Upper lobe of left lung (tissue), 6 donors: ENCODE data around the gene HOXB2. TPM values are rescaled to one million over a fixed set of nuclear protein-coding genes. Genes with fewer than 3 reads are reported as not detected.

Experiments
- ATAC-seq, 2 donors: fragments of 200-7000 bp; cut with Tn5 transposase; one replicate each; pipeline ENCODE4 v1.9.1; 2022; ENCODE audit warnings: mild to moderate bottlenecking in 2 of 2, moderate library complexity in 2 of 2; ENCODE audit not compliant: low FRiP score in 2 of 2
- DNase-seq, 2 donors: peaks; one replicate each; pipeline ENCODE4 v3.0.0-alpha.2; 2019 to 2020
- H3K27ac ChIP-seq, 4 donors: fragments of 200-600 bp; sonication (generic); one replicate each; pipeline ENCODE4 v1.5.1; 2016 to 2019
- H3K27me3 ChIP-seq, 4 donors: fragments of 200-600 bp; sonication (generic); one replicate each; pipeline ENCODE4 v1.5.1; 2017 to 2019
- H3K36me3 ChIP-seq, 4 donors: fragments of 200-600 bp; sonication (generic); one replicate each; pipeline ENCODE4 v1.5.1; 2016 to 2019
- H3K4me1 ChIP-seq, 4 donors: fragments of 200-600 bp; sonication (generic); one replicate each; pipeline ENCODE4 v1.5.1; 2018 to 2019
- H3K4me3 ChIP-seq, 4 donors: fragments of 200-600 bp; sonication (generic); one replicate each; pipeline ENCODE4 v1.5.1; 2017 to 2019; ENCODE audit warnings: mild to moderate bottlenecking in 2 of 4, moderate library complexity in 1 of 4
- H3K9me3 ChIP-seq, 4 donors: fragments of 200-600 bp; sonication (generic); one replicate each; pipeline ENCODE4 v1.5.1; 2018 to 2019
- EP300 ChIP-seq, 4 donors: sonication (generic); formaldehyde crosslinking; IDR thresholded peaks; one replicate each; pipeline ENCODE4 v1.5.1; 2017; ENCODE audit warnings: antibody characterized with exemption in 4 of 4, control low read depth in 2 of 4
- POLR2A ChIP-seq, 4 donors: fragments of 450-650 bp; IDR thresholded peaks; one replicate each; pipeline ENCODE4 v1.5.1; 2016 to 2017; ENCODE audit warnings: antibody characterized with exemption in 4 of 4, mild to moderate bottlenecking in 2 of 4
- POLR2AphosphoS5 ChIP-seq, 2 donors: sonication (generic); formaldehyde crosslinking; IDR thresholded peaks; one replicate each; pipeline ENCODE4 v1.5.1; 2017; ENCODE audit warnings: antibody characterized with exemption in 2 of 2
- WGBS, 2 donors: methylation state at CpG; one replicate each; pipeline ENCODE4 v1.1.5; 2017 to 2018; 5-methylcytosine and 5-hydroxymethylcytosine counted together
- total RNA-seq, 6 donors: library from RNA; depleted of rRNA in 4 of 6; stranded (reverse); fragments of >200 nt in 4 of 6; gene quantifications; one replicate each; pipeline versions ENCODE4 v1.1.0 to v1.2.1, GENCODE V29; 2016 to 2021
- TF ChIP-seq, protein P1 (sequence below), 6 experiments: fragments of 450-650 bp in 4 of 6; fragments of 200-600 bp in 2 of 6; sonication (generic) in 2 of 6; IDR thresholded peaks; one replicate each; pipeline ENCODE4 v1.5.1; 2016 to 2019; ENCODE audit warnings: antibody characterized with exemption in 6 of 6
- donor health status: DM: no; HTN: no; CAD: no; lungs with moderate emphysema.
- donor health status: DM: no; HTN: yes; CAD: no; lungs with severe emphysema.

Gene HOXB2
- total RNA-seq, 6 donors from 2014 or later, result 1.4 to 16.1 (median 7.4) TPM

DNA sequence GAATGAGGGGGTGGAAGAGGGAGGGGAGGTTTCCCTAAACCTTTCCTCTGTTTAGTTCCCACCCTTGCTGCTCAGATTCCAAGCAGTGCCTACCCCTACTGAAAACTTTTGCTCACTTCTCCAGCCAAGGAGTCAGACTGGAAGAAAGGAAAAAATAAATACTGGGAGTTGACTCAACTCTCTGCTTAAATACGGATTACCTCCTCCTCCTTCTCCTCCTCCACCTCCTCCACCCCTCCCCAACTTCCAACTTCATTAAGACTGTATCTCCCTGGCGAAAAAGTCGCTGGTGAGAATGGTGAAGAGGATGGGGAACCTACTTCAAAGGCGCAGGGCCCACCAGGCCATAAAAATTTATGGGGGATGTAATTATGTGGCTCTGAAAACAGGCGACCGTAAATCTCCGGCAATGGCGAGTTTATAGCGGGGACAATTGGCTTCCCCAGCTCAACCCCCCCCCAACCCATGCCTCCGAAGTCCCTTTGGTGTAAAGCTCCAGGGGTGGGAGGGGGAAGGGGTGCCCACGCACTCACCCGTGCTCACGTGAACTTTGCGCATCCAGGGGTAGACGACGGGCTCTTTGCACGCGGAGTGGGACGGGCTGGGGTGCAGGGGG is 32.5 kb upstream of the HOXB2 start:
- no peak for DNase-seq

GRCh38 chr17:48576479-48577309 is 31.8 kb upstream of the HOXB2 start:
- Histone ChIP-seq H3K36me3 (no peaks in the 10 kb centered on the region), H3K4me1 (peaks cover 10 to 22% (median 11%) of the 10 kb centered on the region in 4 donors), H3K27ac (peak overlapping the region; percentile 80 to 94 (median 86)), H3K4me3 (peak overlapping the region; percentile 3 to 57 (median 52)), H3K27me3 (peaks cover 0 to 64% (median 31%) of the 10 kb centered on the region in 4 donors), H3K9me3 (no peaks in the 10 kb centered on the region)
- ATAC-seq, result no peak
- DNase-seq, result peak in 1 of 2 donors; percentile 81
- 17 to 20% methylated on average over 32 to 33 of the region's 43 CpGs for WGBS, 2 donors
- TF ChIP-seq EP300 (IDR thresholded peaks at IDR 0.05), result no peak
- TF ChIP-seq POLR2AphosphoS5 (IDR thresholded peaks at IDR 0.05), result no peak
- TF ChIP-seq, protein P1, sequence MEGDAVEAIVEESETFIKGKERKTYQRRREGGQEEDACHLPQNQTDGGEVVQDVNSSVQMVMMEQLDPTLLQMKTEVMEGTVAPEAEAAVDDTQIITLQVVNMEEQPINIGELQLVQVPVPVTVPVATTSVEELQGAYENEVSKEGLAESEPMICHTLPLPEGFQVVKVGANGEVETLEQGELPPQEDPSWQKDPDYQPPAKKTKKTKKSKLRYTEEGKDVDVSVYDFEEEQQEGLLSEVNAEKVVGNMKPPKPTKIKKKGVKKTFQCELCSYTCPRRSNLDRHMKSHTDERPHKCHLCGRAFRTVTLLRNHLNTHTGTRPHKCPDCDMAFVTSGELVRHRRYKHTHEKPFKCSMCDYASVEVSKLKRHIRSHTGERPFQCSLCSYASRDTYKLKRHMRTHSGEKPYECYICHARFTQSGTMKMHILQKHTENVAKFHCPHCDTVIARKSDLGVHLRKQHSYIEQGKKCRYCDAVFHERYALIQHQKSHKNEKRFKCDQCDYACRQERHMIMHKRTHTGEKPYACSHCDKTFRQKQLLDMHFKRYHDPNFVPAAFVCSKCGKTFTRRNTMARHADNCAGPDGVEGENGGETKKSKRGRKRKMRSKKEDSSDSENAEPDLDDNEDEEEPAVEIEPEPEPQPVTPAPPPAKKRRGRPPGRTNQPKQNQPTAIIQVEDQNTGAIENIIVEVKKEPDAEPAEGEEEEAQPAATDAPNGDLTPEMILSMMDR (IDR thresholded peaks at IDR 0.05), result no peak
- TF ChIP-seq POLR2A (IDR thresholded peaks at IDR 0.05), result no peak

More for the DNA sequence above, 32.5 kb upstream of the HOXB2 start:
- Histone ChIP-seq H3K4me3 (peak overlapping the region; percentile 3 to 57 (median 52)), H3K9me3 (no peaks in the 10 kb centered on the region), H3K36me3 (no peaks in the 10 kb centered on the region), H3K4me1 (peaks cover 17 to 29% (median 18%) of the 10 kb centered on the region in 4 donors), H3K27ac (peak overlapping the region; percentile 80 to 94 (median 86)), H3K27me3 (peaks cover 0 to 71% (median 36%) of the 10 kb centered on the region in 4 donors)
- TF ChIP-seq, protein P1 (IDR thresholded peaks at IDR 0.05), result no peak
- no peak for TF ChIP-seq EP300 (IDR thresholded peaks at IDR 0.05)
- no peak for TF ChIP-seq POLR2A (IDR thresholded peaks at IDR 0.05)
- no peak for TF ChIP-seq POLR2AphosphoS5 (IDR thresholded peaks at IDR 0.05)
- ATAC-seq, result no peak
- 7% methylated on average over 9 to 10 of the region's 19 CpGs for WGBS, 2 donors

- Histone ChIP-seq H3K9me3 (no peaks in the 10 kb centered on the region), H3K4me1 (peaks cover 9 to 16% (median 11%) of the 10 kb centered on the region in 4 donors), H3K27me3 (peaks cover 0 to 56% (median 26%) of the 10 kb centered on the region in 4 donors), H3K27ac (peak overlapping the region; percentile 80 to 94 (median 86)), H3K4me3 (peak overlapping the region in 2 of 4 donors; percentile 53 to 57), H3K36me3 (no peaks in the 10 kb centered on the region)
- ATAC-seq (peak in 1 of 2 donors; percentile 36), DNase-seq (peak in 1 of 2 donors; percentile 72)
- TF ChIP-seq POLR2AphosphoS5 (IDR thresholded peaks at IDR 0.05), result no peak
- no peak for TF ChIP-seq EP300 (IDR thresholded peaks at IDR 0.05)
- TF ChIP-seq, protein P1 (IDR thresholded peaks at IDR 0.05), result no peak
- no peak for TF ChIP-seq POLR2A (IDR thresholded peaks at IDR 0.05)
- WGBS, 2 donors, result 33 to 35% methylated on average over 21 to 22 of the region's 22 CpGs
Measured at GRCh38 chr17:48575673-48576478, 31.0 kb upstream of the HOXB2 start.

DNA sequence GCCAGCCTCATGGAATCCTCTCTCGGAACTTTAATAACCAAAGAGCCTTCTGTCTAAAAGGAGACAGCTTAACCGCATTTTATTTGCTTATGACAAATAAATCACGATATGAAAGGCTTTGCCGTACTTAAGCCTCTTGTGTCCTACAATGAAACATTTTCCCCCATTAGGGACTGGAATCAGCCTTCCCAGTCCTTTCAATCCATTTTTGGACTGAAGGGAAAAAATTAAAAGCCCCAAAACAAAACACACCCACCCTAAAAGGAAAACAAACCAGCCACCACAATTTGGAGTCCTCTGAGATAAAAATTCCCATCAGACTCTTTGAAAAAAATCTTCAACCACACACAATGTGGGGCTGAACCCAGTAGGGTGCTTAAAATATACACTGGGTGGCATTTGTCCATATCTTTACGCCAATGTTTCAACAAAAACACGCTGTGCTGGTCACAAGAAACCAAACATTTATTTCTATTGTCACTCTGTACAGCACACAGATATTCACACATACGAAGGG is 30.2 kb upstream of the HOXB2 start:
- Histone ChIP-seq H3K27ac (peak overlapping the region; percentile 63 to 87 (median 79)), H3K27me3 (peaks cover 0 to 49% (median 24%) of the 10 kb centered on the region in 4 donors), H3K4me3 (peak overlapping the region in 2 of 4 donors; percentile 20 to 57), H3K9me3 (no peaks in the 10 kb centered on the region), H3K36me3 (no peaks in the 10 kb centered on the region), H3K4me1 (peaks cover 9 to 16% (median 11%) of the 10 kb centered on the region in 4 donors)
- WGBS, 2 donors, result 51 to 52% methylated on average over 7 of the region's 7 CpGs
- no peak for TF ChIP-seq EP300 (IDR thresholded peaks at IDR 0.05)
- TF ChIP-seq, protein P1 (IDR thresholded peaks at IDR 0.05), result no peak
- TF ChIP-seq POLR2AphosphoS5 (IDR thresholded peaks at IDR 0.05), result no peak
- no peak for TF ChIP-seq POLR2A (IDR thresholded peaks at IDR 0.05)
- DNase-seq (no peak), ATAC-seq (no peak)
